Natural killer cell treated with Interleukin-12 subunit alpha and Interleukin-12 subunit beta and Interleukin-15 and Interleukin-18, amount 100 ng/mL, for 72 hours (primary cell): ENCODE measurements around the gene DLL3. TPM values are rescaled to one million over a fixed set of nuclear protein-coding genes. Genes with fewer than 3 reads are reported as not detected.

Experiments
- ATAC-seq, 2 donors: fragments of 150-1000 bp; cut with Tn5 transposase in 1 of 2; sonication (Bioruptor Pico), chemical (Tn5 transposase) in 1 of 2; 2 replicates each; pipeline ENCODE4 v1.10.0; 2021
- DNase-seq: peaks from one replicate; pipeline ENCODE4 v3.0.0; 2022; ENCODE audit warnings: low spot score
- H3K27ac Mint-ChIP-seq, 2 donors: 1 replicate in 1 of 2; 2 replicates in 1 of 2; pipeline ENCODE4 v1.8.0; 2022; ENCODE audit warnings: mixed read lengths in 2 of 2, mild to moderate bottlenecking in 1 of 2, moderate library complexity in 1 of 2
- H3K27me3 Mint-ChIP-seq, 2 donors: 1 replicate in 1 of 2; 2 replicates in 1 of 2; pipeline ENCODE4 v1.8.0; 2022; ENCODE audit warnings: mixed read lengths in 2 of 2
- H3K36me3 Mint-ChIP-seq: one replicate; pipeline ENCODE4 v1.8.0; 2022; ENCODE audit warnings: mixed read lengths
- H3K4me1 Mint-ChIP-seq, 2 donors: 1 replicate in 1 of 2; 2 replicates in 1 of 2; pipeline ENCODE4 v1.8.0; 2022; ENCODE audit warnings: low read depth in 2 of 2, mixed read lengths in 2 of 2, mild to moderate bottlenecking in 1 of 2
- H3K4me3 Mint-ChIP-seq: one replicate; pipeline ENCODE4 v1.8.0; 2022; ENCODE audit warnings: mixed read lengths
- H3K9me3 Mint-ChIP-seq: 2 replicates; pipeline ENCODE4 v1.8.0; 2022; ENCODE audit warnings: mixed read lengths
- total RNA-seq, 2 donors: library from RNA; stranded (reverse); gene quantifications; one replicate each; pipeline ENCODE4 v1.2.3, GENCODE V29; 2022

DLL3 gene
- total RNA-seq, 2 donors from 2014 or later, result 0.21 to 0.92 TPM

GRCh38 chr19:39539518-39540332, 41.0 kb downstream of the DLL3 start, which contains the start of gene EID2:
Gene EID2 (minus strand): TSS chr19:39540161. CDS start chr19:39540079, 82 bp downstream.
- Mint-ChIP-seq H3K9me3 (no peaks in the 10 kb centered on the region), H3K4me1 (peaks cover 22 to 38% of the 10 kb centered on the region in 2 donors), H3K4me3 (peak within 1 kb of the TSS; percentile 95), H3K27me3 (peaks cover 0 to 8% of the 10 kb centered on the region in 2 donors), H3K27ac (peak within 1 kb of the TSS; percentile 88 to 91), H3K36me3 (no peaks in the 10 kb centered on the region)
- DNase-seq (peak; percentile 96), ATAC-seq (peak; percentile 95 to 97)

- H3K4me3 Mint-ChIP-seq, result peak overlapping the region; percentile 95
- peaks cover 2 to 8% of the 10 kb centered on the region in 2 donors for H3K27me3 Mint-ChIP-seq
- H3K9me3 Mint-ChIP-seq, result no peaks in the 10 kb centered on the region
- ATAC-seq (no peak), DNase-seq (no peak)
- H3K36me3 Mint-ChIP-seq, result no peaks in the 10 kb centered on the region
- peak overlapping the region; percentile 88 to 91 for H3K27ac Mint-ChIP-seq
- H3K4me1 Mint-ChIP-seq, result peaks cover 22 to 38% of the 10 kb centered on the region in 2 donors
Observed at GRCh38 chr19:39540333-39540673, 41.6 kb downstream of the DLL3 start.

DNA sequence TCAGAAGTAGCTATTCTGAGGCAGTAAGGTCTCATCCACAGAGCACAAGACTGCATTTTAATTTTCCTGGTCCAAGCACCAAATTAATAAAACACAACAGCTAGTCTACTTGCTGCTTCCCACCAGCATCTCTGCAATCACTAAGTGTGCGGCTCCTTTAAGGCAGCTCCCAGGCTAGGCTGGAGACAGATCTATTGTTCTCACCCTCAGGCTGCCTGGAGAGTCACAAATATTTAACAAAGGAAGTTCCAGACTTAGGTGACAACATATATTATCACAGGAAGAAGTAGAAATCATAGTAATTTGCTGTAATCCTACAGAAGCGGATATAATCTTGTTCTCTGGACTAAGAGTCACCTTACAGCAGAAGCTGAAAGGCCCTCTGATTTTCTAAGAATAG, 43.5 kb downstream of the DLL3 start:
- peaks cover 22 to 38% of the 10 kb centered on the region in 2 donors for H3K4me1 Mint-ChIP-seq
- no peak for ATAC-seq
- H3K27me3 Mint-ChIP-seq, result peaks cover 9 to 12% of the 10 kb centered on the region in 2 donors
- peak overlapping the region; percentile 1 for H3K4me3 Mint-ChIP-seq
- H3K9me3 Mint-ChIP-seq, result no peaks in the 10 kb centered on the region
- no peaks in the 10 kb centered on the region for H3K36me3 Mint-ChIP-seq
- H3K27ac Mint-ChIP-seq, result peak overlapping the region; percentile 34 to 91
- no peak for DNase-seq

DNA sequence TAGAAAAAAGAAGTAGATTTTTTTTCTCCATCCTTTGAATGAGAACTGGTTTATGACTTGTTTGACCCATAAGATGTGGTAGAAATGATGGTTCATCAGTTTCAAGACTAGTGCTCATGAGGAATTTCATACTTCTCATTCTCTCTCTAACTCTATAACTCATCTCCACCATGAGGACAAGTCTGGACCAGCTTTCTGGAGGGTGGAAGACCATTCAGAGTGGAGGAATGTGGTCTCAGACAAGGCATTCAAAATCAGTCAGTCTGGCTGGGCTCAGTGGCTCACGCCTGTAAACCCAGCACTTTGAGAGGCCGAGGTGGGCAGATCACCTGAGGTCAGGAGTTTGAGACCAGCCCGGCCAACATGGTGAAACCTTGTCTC, 44.7 kb downstream of the DLL3 start:
- H3K9me3 Mint-ChIP-seq, result no peaks in the 10 kb centered on the region
- H3K27ac Mint-ChIP-seq, result no peak overlapping the region
- ATAC-seq, result no peak
- no peak overlapping the region for H3K4me3 Mint-ChIP-seq
- H3K36me3 Mint-ChIP-seq, result no peaks in the 10 kb centered on the region
- DNase-seq, result no peak
- peaks cover 11 to 16% of the 10 kb centered on the region in 2 donors for H3K27me3 Mint-ChIP-seq
- peaks cover 17 to 30% of the 10 kb centered on the region in 2 donors for H3K4me1 Mint-ChIP-seq

- H3K4me1 Mint-ChIP-seq, result peaks cover 10 to 21% of the 10 kb centered on the region in 2 donors
Observed at GRCh38 chr19:39544226-39544903, 45.6 kb downstream of the DLL3 start.

DNA sequence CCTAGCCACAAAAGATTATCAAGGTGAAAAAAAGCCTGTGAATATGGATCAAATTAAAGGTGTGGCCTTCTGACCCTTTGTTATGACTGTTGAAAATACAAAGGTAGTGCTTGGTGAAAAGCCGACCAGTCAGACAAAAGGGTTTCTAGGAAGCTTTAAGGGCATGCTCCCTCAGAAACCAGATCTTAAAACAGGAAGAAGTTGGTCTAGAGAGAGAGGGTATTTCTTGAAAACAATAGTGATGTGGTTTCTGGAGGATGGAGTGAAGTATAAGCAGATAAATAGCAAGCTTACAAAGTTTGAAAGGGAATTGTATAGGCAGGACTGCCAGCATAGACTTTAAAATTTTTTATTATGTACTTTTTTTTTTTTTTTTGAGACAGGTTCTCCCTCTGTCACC, 46.2 kb downstream of the DLL3 start:
- Mint-ChIP-seq H3K36me3 (no peaks in the 10 kb centered on the region), H3K27me3 (peaks cover 11 to 16% of the 10 kb centered on the region in 2 donors), H3K27ac (no peak overlapping the region), H3K4me1 (peaks cover 9 to 20% of the 10 kb centered on the region in 2 donors), H3K4me3 (no peak overlapping the region), H3K9me3 (no peaks in the 10 kb centered on the region)
- ATAC-seq, result no peak
- no peak for DNase-seq

More at GRCh38 chr19:39544226-39544903, 45.6 kb downstream of the DLL3 start:
- Mint-ChIP-seq H3K36me3 (no peaks in the 10 kb centered on the region), H3K9me3 (no peaks in the 10 kb centered on the region), H3K27ac (no peak overlapping the region), H3K4me3 (no peak overlapping the region), H3K27me3 (peaks cover 11 to 16% of the 10 kb centered on the region in 2 donors)
- no peak for DNase-seq
- no peak for ATAC-seq

DNA sequence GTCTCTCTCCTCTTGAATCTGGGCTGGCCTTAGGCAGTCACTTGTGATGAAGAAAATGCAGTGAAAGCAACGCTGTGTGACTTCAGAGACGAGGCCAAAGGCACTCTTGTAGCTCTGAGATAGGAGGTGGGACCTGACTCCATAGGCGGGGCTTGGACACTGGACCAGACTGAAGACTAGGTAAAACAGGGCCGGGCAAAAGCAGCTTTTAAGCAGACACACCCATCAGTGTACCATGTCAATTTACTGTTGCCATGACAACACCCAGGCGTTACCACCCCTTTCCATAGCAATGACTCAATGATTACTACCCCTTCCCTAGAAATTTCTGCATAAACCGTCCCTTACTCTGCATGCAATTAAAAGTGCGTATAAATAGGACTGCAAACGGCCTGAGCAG, 47.9 kb downstream of the DLL3 start:
- no peak for DNase-seq
- Mint-ChIP-seq H3K9me3 (no peaks in the 10 kb centered on the region), H3K4me1 (peaks cover 0 to 8% of the 10 kb centered on the region in 2 donors), H3K4me3 (no peak overlapping the region), H3K27ac (no peak overlapping the region), H3K27me3 (peaks cover 13 to 16% of the 10 kb centered on the region in 2 donors), H3K36me3 (no peaks in the 10 kb centered on the region)
- ATAC-seq, result no peak

DNA sequence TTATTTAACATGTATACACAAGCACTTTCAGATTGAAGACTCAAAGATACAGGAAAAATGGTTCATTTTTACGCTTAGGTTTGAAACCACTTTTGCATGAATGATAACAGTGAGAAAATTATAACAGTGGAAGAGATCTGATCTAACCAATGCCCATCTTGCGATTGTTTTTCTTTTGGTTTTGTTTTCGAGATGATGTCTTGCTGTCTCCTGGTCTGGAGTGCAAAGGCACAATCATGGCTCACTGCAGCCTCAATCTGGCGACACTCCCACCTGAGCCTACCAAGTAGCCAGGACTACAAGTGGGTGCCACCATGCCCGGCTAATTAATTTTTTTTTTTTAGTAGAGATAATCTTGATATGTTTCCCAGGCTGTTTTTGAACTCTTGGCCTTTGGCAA, 51.5 kb downstream of the DLL3 start:
- no peak overlapping the region for H3K27ac Mint-ChIP-seq
- peaks cover 14 to 16% of the 10 kb centered on the region in 2 donors for H3K27me3 Mint-ChIP-seq
- H3K36me3 Mint-ChIP-seq, result no peaks in the 10 kb centered on the region
- H3K4me3 Mint-ChIP-seq, result no peak overlapping the region
- H3K4me1 Mint-ChIP-seq, result no peaks in the 10 kb centered on the region
- ATAC-seq, result no peak
- no peaks in the 10 kb centered on the region for H3K9me3 Mint-ChIP-seq
- no peak for DNase-seq

GRCh38 chr19:39553082-39553652, 54.4 kb downstream of the DLL3 start:
- H3K36me3 Mint-ChIP-seq, result no peaks in the 10 kb centered on the region
- peak overlapping the region in 1 of 2 donors; percentile 13 for H3K27ac Mint-ChIP-seq
- H3K27me3 Mint-ChIP-seq, result peaks cover 6 to 8% of the 10 kb centered on the region in 2 donors
- H3K4me3 Mint-ChIP-seq, result no peak overlapping the region
- no peaks in the 10 kb centered on the region for H3K9me3 Mint-ChIP-seq
- DNase-seq (no peak), ATAC-seq (no peak)
- peaks cover 6 to 7% of the 10 kb centered on the region in 2 donors for H3K4me1 Mint-ChIP-seq

GRCh38 chr19:39554701-39555311, 56.1 kb downstream of the DLL3 start:
- Mint-ChIP-seq H3K27me3 (peaks cover 6 to 8% of the 10 kb centered on the region in 2 donors), H3K4me1 (peaks cover 16% of the 10 kb centered on the region in 2 donors), H3K9me3 (no peaks in the 10 kb centered on the region), H3K36me3 (no peaks in the 10 kb centered on the region), H3K27ac (no peak overlapping the region), H3K4me3 (no peak overlapping the region)
- ATAC-seq, result no peak
- no peak for DNase-seq

DNA sequence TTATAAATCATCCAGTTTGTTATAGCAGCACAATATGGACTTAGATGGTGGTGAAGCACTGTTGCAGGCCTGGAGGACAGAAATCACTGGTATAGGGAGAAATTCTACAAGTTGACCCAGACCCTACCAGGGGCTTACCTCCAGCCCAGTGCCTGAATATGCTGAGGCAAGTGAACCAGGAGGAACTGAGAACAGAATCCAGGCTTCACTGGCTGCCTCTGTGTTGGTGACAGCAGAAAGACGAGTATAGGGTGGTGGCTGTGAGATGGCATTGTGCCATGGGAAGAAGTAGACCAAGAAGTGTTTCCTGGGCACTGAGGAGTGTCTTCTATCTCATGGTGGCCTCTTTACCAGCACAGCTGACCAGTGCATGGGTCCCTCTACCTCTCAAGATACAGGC, 57.1 kb downstream of the DLL3 start:
- H3K4me3 Mint-ChIP-seq, result no peak overlapping the region
- no peak overlapping the region for H3K27ac Mint-ChIP-seq
- DNase-seq (no peak), ATAC-seq (no peak)
- peaks cover 16% of the 10 kb centered on the region in 2 donors for H3K4me1 Mint-ChIP-seq
- no peaks in the 10 kb centered on the region for H3K9me3 Mint-ChIP-seq
- no peaks in the 10 kb centered on the region for H3K36me3 Mint-ChIP-seq
- peaks cover 4 to 8% of the 10 kb centered on the region in 2 donors for H3K27me3 Mint-ChIP-seq
